Hepatocyte (in vitro differentiated cells): Measurements from ENCODE around the gene SLC29A3. TPM values are rescaled to one million over a fixed set of nuclear protein-coding genes. Genes with fewer than 3 reads are reported as not detected.

Experiments used
- DNase-seq: peaks from one replicate; pipeline ENCODE4 v3.0.0-alpha.2; 2016; ENCODE audit warnings: low spot score
- H2AFZ ChIP-seq: fragments of 200-600 bp; sonication (generic); 2 replicates; pipeline ENCODE4 v1.6.0; 2016; ENCODE audit warnings: antibody characterized with exemption, mild to moderate bottlenecking
- H3K27ac ChIP-seq: fragments of 200-600 bp; sonication (generic); 2 replicates; pipeline ENCODE4 v1.5.1; 2016; ENCODE audit warnings: mild to moderate bottlenecking
- H3K27me3 ChIP-seq: fragments of 200-600 bp; sonication (generic); 2 replicates; pipeline ENCODE4 v1.6.1; 2016
- H3K36me3 ChIP-seq: fragments of 200-600 bp; sonication (generic); replicated peaks from 2 replicates; pipeline ENCODE4 v1.5.1; 2016; ENCODE audit warnings: low read depth; ENCODE audit not compliant: insufficient read depth
- H3K4me1 ChIP-seq: fragments of 200-600 bp; sonication (generic); 2 replicates; pipeline ENCODE4 v1.5.1; 2016; ENCODE audit warnings: mild to moderate bottlenecking, moderate library complexity; ENCODE audit not compliant: insufficient read depth
- H3K4me2 ChIP-seq: fragments of 200-600 bp; sonication (generic); 2 replicates; pipeline ENCODE4 v1.6.0; 2016
- H3K4me3 ChIP-seq: fragments of 200-600 bp; sonication (generic); 2 replicates; pipeline ENCODE4 v1.5.1; 2016; ENCODE audit warnings: mild to moderate bottlenecking
- H3K79me2 ChIP-seq: fragments of 200-600 bp; sonication (generic); 2 replicates; pipeline ENCODE4 v1.6.0; 2017; ENCODE audit warnings: mild to moderate bottlenecking
- H3K9me2 ChIP-seq: fragments of 200-600 bp; sonication (generic); replicated peaks from 2 replicates; pipeline ENCODE4 v1.6.0; 2017; ENCODE audit warnings: mild to moderate bottlenecking; ENCODE audit not compliant: insufficient read depth
- H3K9me3 ChIP-seq: fragments of 200-600 bp; sonication (generic); 2 replicates; pipeline ENCODE4 v1.5.1; 2016; ENCODE audit warnings: low read depth, mild to moderate bottlenecking
- H4K20me1 ChIP-seq: fragments of 200-600 bp; sonication (generic); 2 replicates; pipeline ENCODE4 v1.6.0; 2016; ENCODE audit warnings: mild to moderate bottlenecking; ENCODE audit not compliant: insufficient read depth, poor library complexity, severe bottlenecking
- CTCF ChIP-seq: fragments of 200-600 bp; sonication (generic); IDR thresholded peaks from 2 replicates; pipeline ENCODE4 v1.5.1; 2016; ENCODE audit warnings: antibody characterized with exemption, mild to moderate bottlenecking; ENCODE audit not compliant: poor library complexity
- EZH2 ChIP-seq: fragments of 200-600 bp; sonication (generic); IDR thresholded peaks from 2 replicates; pipeline ENCODE4 v1.6.1; 2016; ENCODE audit warnings: antibody characterized with exemption, mild to moderate bottlenecking, borderline replicate concordance
- EZH2phosphoT487 ChIP-seq: fragments of 200-600 bp; sonication (generic); IDR thresholded peaks from one replicate; pipeline ENCODE4 v1.6.1; 2018; ENCODE audit warnings: antibody characterized with exemption, mild to moderate bottlenecking, low read depth, moderate library complexity; ENCODE audit not compliant: unreplicated experiment, severe bottlenecking
- WGBS: methylation state at CpG from one replicate; pipeline ENCODE4 v1.1.6; 2016; ENCODE audit warnings: low lambda C conversion rate; ENCODE audit errors: missing lambda C conversion rate; 5-methylcytosine and 5-hydroxymethylcytosine counted together
- polyA plus RNA-seq: library from polyadenylated mRNA; unstranded; fragments of >200 nt; fragmentation: Nextera tagmentation; extraction: Ambion mirVana; gene quantifications from 2 replicates; pipeline ENCODE4 v1.2.1, GENCODE V29; 2016
- total RNA-seq: library from RNA; depleted of rRNA; stranded (reverse); fragments of >200 nt; gene quantifications from 2 replicates; pipeline ENCODE4 v1.2.3, GENCODE V29; 2014

The SLC29A3 gene
- total and polyA plus RNA-seq, 2 experiments from 2014 or later = 8.4 to 12.0 TPM

- no peaks in the 10 kb centered on the region for H3K9me3 ChIP-seq
- no peak overlapping the region for H3K4me3 ChIP-seq
- H3K4me1 ChIP-seq = peaks cover 8% of the 10 kb centered on the region
- no peak overlapping the region for H3K27ac ChIP-seq
- H3K9me2 ChIP-seq = no peaks in the 10 kb centered on the region
- no peak overlapping the region for H3K4me2 ChIP-seq
- no peaks in the 10 kb centered on the region for H4K20me1 ChIP-seq
- 99% methylated on average over 5 of the region's 5 CpGs for WGBS
- H3K36me3 ChIP-seq = no peaks in the 10 kb centered on the region
- DNase-seq = no peak
- no peaks in the 10 kb centered on the region for H3K79me2 ChIP-seq
- H3K27me3 ChIP-seq = peaks cover 49% of the 10 kb centered on the region
- no peak overlapping the region for H2AFZ ChIP-seq
- no peak for TF ChIP-seq CTCF
- TF ChIP-seq EZH2phosphoT487 = no peak
- TF ChIP-seq EZH2 = no peak
Observed at GRCh38 chr10:71399946-71400345, 80.9 kb downstream of the SLC29A3 start.

GRCh38 chr10:71401056-71401455 is 82.0 kb downstream of the SLC29A3 start:
- Histone ChIP-seq H3K4me3 (no peak overlapping the region), H3K27ac (no peak overlapping the region), H3K36me3 (no peaks in the 10 kb centered on the region), H3K9me2 (no peaks in the 10 kb centered on the region), H4K20me1 (no peaks in the 10 kb centered on the region), H2AFZ (no peak overlapping the region), H3K4me1 (peaks cover 8% of the 10 kb centered on the region), H3K9me3 (no peaks in the 10 kb centered on the region), H3K79me2 (no peaks in the 10 kb centered on the region), H3K27me3 (peaks cover 52% of the 10 kb centered on the region), H3K4me2 (no peak overlapping the region)
- 88% methylated on average over 7 of the region's 7 CpGs for WGBS
- no peak for DNase-seq
- no peak for TF ChIP-seq CTCF
- TF ChIP-seq EZH2phosphoT487 = no peak
- TF ChIP-seq EZH2 = no peak

- no peak for DNase-seq
- H3K27ac ChIP-seq = no peak overlapping the region
Observed at GRCh38 chr10:71402005-71402404, 82.9 kb downstream of the SLC29A3 start.

More at GRCh38 chr10:71402005-71402404, 82.9 kb downstream of the SLC29A3 start:
- no peaks in the 10 kb centered on the region for H3K9me2 ChIP-seq
- H2AFZ ChIP-seq = no peak overlapping the region
- WGBS = 93% methylated on average over 7 of the region's 7 CpGs
- no peaks in the 10 kb centered on the region for H3K79me2 ChIP-seq
- peaks cover 52% of the 10 kb centered on the region for H3K27me3 ChIP-seq
- H4K20me1 ChIP-seq = no peaks in the 10 kb centered on the region
- TF ChIP-seq CTCF (no peak), EZH2 (no peak), EZH2phosphoT487 (no peak)
- H3K4me3 ChIP-seq = no peak overlapping the region
- no peak overlapping the region for H3K4me2 ChIP-seq
- H3K36me3 ChIP-seq = no peaks in the 10 kb centered on the region
- H3K4me1 ChIP-seq = peaks cover 8% of the 10 kb centered on the region
- no peaks in the 10 kb centered on the region for H3K9me3 ChIP-seq
